T follicular helper cell (primary cell): ENCODE results near the gene HMG20A.

Experiments
- DNase-seq: peaks from one replicate; pipeline ENCODE4 v3.0.0-alpha.2; 2020; ENCODE audit warnings: low read depth

Gene HMG20A

GRCh38 chr15:77430213-77430612 lies 9.5 kb downstream of the HMG20A start:
- DNase-seq: no peak

- no peak for DNase-seq
These were observed 10.0 kb downstream of the HMG20A start for GRCh38 chr15:77430652-77431051.

- DNase-seq: no peak
These were observed 16.1 kb downstream of the HMG20A start for GRCh38 chr15:77436822-77437221.

- DNase-seq: no peak
These were observed 16.6 kb downstream of the HMG20A start for GRCh38 chr15:77437264-77437663.

GRCh38 chr15:77440378-77440999 lies 19.8 kb downstream of the HMG20A start:
- DNase-seq: no peak

- DNase-seq: no peak
These were observed 26.2 kb downstream of the HMG20A start for GRCh38 chr15:77446840-77447390.

- DNase-seq: no peak
These were observed 33.6 kb downstream of the HMG20A start for GRCh38 chr15:77454265-77454664.

- no peak for DNase-seq
These were observed 34.3 kb downstream of the HMG20A start for GRCh38 chr15:77454951-77455350.

GRCh38 chr15:77455696-77456321 lies 35.1 kb downstream of the HMG20A start:
- no peak for DNase-seq

- no peak for DNase-seq
These were observed 36.1 kb downstream of the HMG20A start for GRCh38 chr15:77456746-77457145.

- DNase-seq: no peak
These were observed 36.7 kb downstream of the HMG20A start for GRCh38 chr15:77457191-77457904.

GRCh38 chr15:77457905-77458265 lies 37.2 kb downstream of the HMG20A start:
- no peak for DNase-seq

GRCh38 chr15:77459031-77459430 lies 38.3 kb downstream of the HMG20A start:
- no peak for DNase-seq

GRCh38 chr15:77461486-77461885 lies 40.8 kb downstream of the HMG20A start:
- DNase-seq: no peak

- no peak for DNase-seq
These were observed 43.6 kb downstream of the HMG20A start for GRCh38 chr15:77464129-77464865.

- DNase-seq: no peak
These were observed 45.8 kb downstream of the HMG20A start for GRCh38 chr15:77466521-77466920.

GRCh38 chr15:77468896-77469295 lies 48.2 kb downstream of the HMG20A start:
- no peak for DNase-seq

- no peak for DNase-seq
These were observed 49.5 kb downstream of the HMG20A start for GRCh38 chr15:77470235-77470634.

GRCh38 chr15:77473328-77473727 lies 52.6 kb downstream of the HMG20A start:
- no peak for DNase-seq

- no peak for DNase-seq
These were observed 53.8 kb downstream of the HMG20A start for GRCh38 chr15:77474310-77474988.

GRCh38 chr15:77475001-77475400 lies 54.3 kb downstream of the HMG20A start:
- no peak for DNase-seq

GRCh38 chr15:77475898-77476297 lies 55.2 kb downstream of the HMG20A start:
- no peak for DNase-seq
